Erythroblast (primary cell): Measurements from ENCODE around the gene IP6K3.

Source experiments
- GATA1 ChIP-seq: IDR thresholded peaks from 2 replicates; pipeline ENCODE4 v1.6.1; 2011; ENCODE audit warnings: low read depth, mild to moderate bottlenecking, control low read depth, low read length, moderate library complexity
- POLR2A ChIP-seq: IDR thresholded peaks from 2 replicates; pipeline ENCODE4 v1.6.1; 2011; ENCODE audit warnings: mild to moderate bottlenecking, low read length

DNA sequence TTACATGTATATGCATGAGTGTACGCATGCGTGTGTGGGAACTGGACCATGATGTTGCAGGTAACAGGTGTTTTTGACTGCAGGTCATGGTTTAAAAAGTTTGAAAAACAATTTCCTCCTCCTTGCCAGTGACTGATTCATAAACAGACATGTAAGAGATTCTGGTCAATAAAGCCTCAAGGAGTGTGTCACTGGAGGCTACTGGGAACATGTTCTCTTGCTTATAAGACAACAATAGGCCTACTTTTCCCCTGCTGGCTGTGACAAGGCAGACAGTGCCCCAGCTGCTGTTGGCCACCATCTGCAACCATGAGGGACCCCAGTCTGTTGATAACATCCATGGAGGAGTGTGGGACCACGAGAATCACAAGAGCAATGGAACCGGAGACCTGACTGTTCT lies 29.5 kb upstream of the IP6K3 start:
- TF ChIP-seq POLR2A (no peak), GATA1 (no peak)
